GM23338 (cell line): Measurements from ENCODE around the gene KRT16. TPM values are rescaled to one million over a fixed set of nuclear protein-coding genes. Genes with fewer than 3 reads are reported as not detected.

Source experiments
- ATAC-seq: fragments of 200-7000 bp; cut with Tn5 transposase; 3 replicates; pipeline ENCODE4 v1.9.1; 2020
- DNase-seq: peaks from one replicate; pipeline ENCODE4 v3.0.0-alpha.2; 2015; ENCODE audit warnings: low spot score
- H2AFZ ChIP-seq: fragments of 200-600 bp; sonication (generic); 2 replicates; pipeline ENCODE4 v1.8.0; 2016; ENCODE audit warnings: antibody characterized with exemption, mild to moderate bottlenecking, moderate library complexity
- H3F3A ChIP-seq: fragments of 200-600 bp; sonication (generic); replicated peaks from 2 replicates; pipeline ENCODE4 v1.8.0; 2017; ENCODE audit warnings: antibody characterized with exemption, mixed run types, low read depth
- H3K27ac ChIP-seq: fragments of 200-600 bp; sonication (generic); 2 replicates; pipeline ENCODE4 v1.6.1; 2016; ENCODE audit warnings: low read depth
- H3K27me3 ChIP-seq: fragments of 200-600 bp; sonication (generic); 2 replicates; pipeline ENCODE4 v1.8.0; 2016; ENCODE audit warnings: mild to moderate bottlenecking, mixed run types, moderate library complexity; ENCODE audit not compliant: insufficient read depth
- H3K36me3 ChIP-seq: fragments of 200-600 bp; sonication (generic); 2 replicates; pipeline ENCODE4 v1.8.0; 2016; ENCODE audit warnings: mild to moderate bottlenecking; ENCODE audit not compliant: insufficient read depth
- H3K4me1 ChIP-seq: fragments of 200-600 bp; sonication (generic); 2 replicates; pipeline ENCODE4 v1.8.0; 2016; ENCODE audit warnings: mild to moderate bottlenecking, moderate library complexity; ENCODE audit not compliant: insufficient read depth
- H3K4me2 ChIP-seq: fragments of 200-600 bp; sonication (generic); 2 replicates; pipeline ENCODE4 v1.7.1; 2017; ENCODE audit warnings: mixed run types
- H3K4me3 ChIP-seq: fragments of 200-600 bp; sonication (generic); 2 replicates; pipeline ENCODE4 v1.6.1; 2016; ENCODE audit warnings: mixed run types
- H3K79me2 ChIP-seq: fragments of 200-600 bp; sonication (generic); replicated peaks from 2 replicates; pipeline ENCODE4 v1.8.0; 2017; ENCODE audit warnings: mild to moderate bottlenecking; ENCODE audit not compliant: insufficient read depth
- H3K9me2 ChIP-seq: fragments of 200-600 bp; sonication (generic); 2 replicates; pipeline ENCODE4 v1.8.0; 2017; ENCODE audit not compliant: insufficient read depth
- H4K20me1 ChIP-seq: fragments of 200-600 bp; sonication (generic); replicated peaks from 2 replicates; pipeline ENCODE4 v1.8.0; 2017; ENCODE audit warnings: mild to moderate bottlenecking; ENCODE audit not compliant: insufficient read depth
- H3K27ac Mint-ChIP-seq: 2 replicates; pipeline ENCODE4 v1.8.0; 2020; ENCODE audit warnings: inconsistent platforms, mild to moderate bottlenecking, moderate library complexity, mixed read lengths
- H3K27me3 Mint-ChIP-seq: 3 replicates; pipeline ENCODE4 v1.8.0; 2022; ENCODE audit warnings: low read depth, mild to moderate bottlenecking, moderate library complexity, mixed read lengths, inconsistent platforms; ENCODE audit not compliant: insufficient read depth, poor library complexity
- H3K36me3 Mint-ChIP-seq: 3 replicates; pipeline ENCODE4 v1.8.0; 2021; ENCODE audit warnings: low read depth, mild to moderate bottlenecking, inconsistent platforms, moderate library complexity, mixed read lengths
- H3K4me1 Mint-ChIP-seq: 3 replicates; pipeline ENCODE4 v1.8.0; 2020; ENCODE audit warnings: mild to moderate bottlenecking, inconsistent platforms, mixed read lengths
- H3K4me3 Mint-ChIP-seq: 3 replicates; pipeline ENCODE4 v1.8.0; 2021; ENCODE audit warnings: moderate library complexity, mild to moderate bottlenecking, inconsistent platforms, mixed read lengths
- H3K9me3 Mint-ChIP-seq: 3 replicates; pipeline ENCODE4 v1.8.0; 2020; ENCODE audit warnings: moderate library complexity, mild to moderate bottlenecking, inconsistent platforms, mixed read lengths
- CREB1 ChIP-seq: fragments of 250-450 bp; sonication (Bioruptor Pico); IDR thresholded peaks from 2 replicates; pipeline ENCODE4 v1.5.0; 2020; ENCODE audit warnings: low read depth, mild to moderate bottlenecking, moderate library complexity
- CTCF ChIP-seq, 2 experiments: fragments of 200-600 bp in 1 of 2; sonication (generic) in 1 of 2; conservative IDR thresholded peaks; 2 replicates each; pipeline versions ENCODE4 v1.5.1 to v1.6.1; 2016 to 2017; ENCODE audit warnings: antibody characterized with exemption in 2 of 2, low read depth in 2 of 2, mild to moderate bottlenecking in 2 of 2, moderate library complexity in 1 of 2
- ETS1 ChIP-seq: IDR thresholded peaks from 2 replicates; pipeline ENCODE4 v1.6.1; 2016; ENCODE audit warnings: antibody characterized with exemption
- EZH2 ChIP-seq: fragments of 200-600 bp; sonication (generic); IDR thresholded peaks from one replicate; pipeline ENCODE4 v1.8.0; 2017; ENCODE audit warnings: antibody characterized with exemption, mild to moderate bottlenecking, low read depth; ENCODE audit not compliant: unreplicated experiment
- EZH2phosphoT487 ChIP-seq: fragments of 200-600 bp; sonication (generic); IDR thresholded peaks from one replicate; pipeline ENCODE4 v1.8.1; 2018; ENCODE audit warnings: antibody characterized with exemption; ENCODE audit not compliant: unreplicated experiment
- JUNB ChIP-seq: IDR thresholded peaks from one replicate; pipeline ENCODE4 v1.6.1; 2016; ENCODE audit warnings: antibody characterized with exemption; ENCODE audit not compliant: unreplicated experiment
- REST ChIP-seq: IDR thresholded peaks from one replicate; pipeline ENCODE4 v1.6.1; 2018; ENCODE audit warnings: antibody characterized with exemption; ENCODE audit not compliant: unreplicated experiment
- STAT1 ChIP-seq: IDR thresholded peaks from one replicate; pipeline ENCODE4 v1.6.1; 2016; ENCODE audit warnings: antibody characterized with exemption; ENCODE audit not compliant: unreplicated experiment
- ZNF114 ChIP-seq: fragments of 250-450 bp; sonication (Bioruptor Pico); IDR thresholded peaks from 2 replicates; pipeline ENCODE4 v1.5.0; 2020; ENCODE audit warnings: mild to moderate bottlenecking, moderate library complexity
- ZNF331 ChIP-seq: fragments of 250-450 bp; sonication (Bioruptor Pico); IDR thresholded peaks from 2 replicates; pipeline ENCODE4 v1.5.0; 2020; ENCODE audit warnings: low read depth, mild to moderate bottlenecking, moderate library complexity
- polyA plus RNA-seq: library from polyadenylated mRNA; unstranded; fragments of >200 nt; fragmentation: Nextera tagmentation; extraction: Ambion mirVana; gene quantifications from 2 replicates; pipeline ENCODE4 v1.2.1, GENCODE V29; 2016
- total RNA-seq: library from RNA; depleted of rRNA; stranded (reverse); fragments of >200 nt; shearing (Covaris generic); gene quantifications from 2 replicates; pipeline ENCODE4 v1.2.3, GENCODE V29; 2014

Gene KRT16
- total and polyA plus RNA-seq, 2 experiments from 2014 or later = not detected

- Histone ChIP-seq H3K4me3 (no peak overlapping the region), H4K20me1 (no peaks in the 10 kb centered on the region), H3K27ac (no peak overlapping the region), H3K9me2 (no peaks in the 10 kb centered on the region), H3F3A (no peaks in the 10 kb centered on the region), H3K4me1 (no peaks in the 10 kb centered on the region), H2AFZ (peak overlapping the region; percentile 96), H3K36me3 (no peaks in the 10 kb centered on the region), H3K27me3 (no peaks in the 10 kb centered on the region), H3K4me2 (no peak overlapping the region; the same call in 1 of the 2 replicates), H3K79me2 (no peaks in the 10 kb centered on the region)
- H3K9me3 Mint-ChIP-seq = no peaks in the 10 kb centered on the region
- ATAC-seq (no peak), DNase-seq (no peak)
- H3K4me1 Mint-ChIP-seq = peaks cover 4% of the 10 kb centered on the region; the same call in 1 of the 3 replicates
- no peaks in the 10 kb centered on the region for H3K36me3 Mint-ChIP-seq
- TF ChIP-seq STAT1 (no peak), CREB1 (CRISPR knock-in tag) (no peak), EZH2 (no peak), REST (no peak)
- H3K27ac Mint-ChIP-seq = no peak overlapping the region
- H3K4me3 Mint-ChIP-seq = no peak overlapping the region; the same call in 2 of the 3 replicates
- peaks cover 4% of the 10 kb centered on the region for H3K27me3 Mint-ChIP-seq
These were observed 34.7 kb upstream of the KRT16 start for GRCh38 chr17:41647038-41647813.

GRCh38 chr17:41642252-41643156 is 29.9 kb upstream of the KRT16 start:
- DNase-seq = no peak
- H3K4me1 Mint-ChIP-seq = no peaks in the 10 kb centered on the region
- Histone ChIP-seq H3K4me3 (no peak overlapping the region), H3K36me3 (no peaks in the 10 kb centered on the region), H3K27me3 (no peaks in the 10 kb centered on the region), H3K4me1 (no peaks in the 10 kb centered on the region), H3K27ac (no peak overlapping the region), H3F3A (no peaks in the 10 kb centered on the region), H4K20me1 (no peaks in the 10 kb centered on the region), H3K9me2 (no peaks in the 10 kb centered on the region), H3K79me2 (no peaks in the 10 kb centered on the region), H3K4me2 (no peak overlapping the region), H2AFZ (peak overlapping the region; percentile 81)
- no peak overlapping the region for H3K4me3 Mint-ChIP-seq
- H3K36me3 Mint-ChIP-seq = no peaks in the 10 kb centered on the region
- no peak for ATAC-seq
- no peaks in the 10 kb centered on the region for H3K9me3 Mint-ChIP-seq
- TF ChIP-seq EZH2 = no peak
- TF ChIP-seq JUNB = no peak
- no peak for TF ChIP-seq ZNF114 (CRISPR knock-in tag)
- no peak for TF ChIP-seq CTCF (conservative IDR thresholded peaks at IDR 0.05; ENCODE audit: low read depth in 2 of 2)
- TF ChIP-seq STAT1 = no peak
- no peak for TF ChIP-seq ETS1
- TF ChIP-seq REST = no peak
- no peak for TF ChIP-seq ZNF331 (CRISPR knock-in tag)
- no peak for TF ChIP-seq EZH2phosphoT487
- TF ChIP-seq CREB1 (CRISPR knock-in tag) = no peak
- no peak overlapping the region for H3K27ac Mint-ChIP-seq
- H3K27me3 Mint-ChIP-seq = peaks cover 8% of the 10 kb centered on the region
